Stimulated activated CD4-positive, alpha-beta T cell treated with anti-CD3 and anti-CD28 coated beads, Interleukin-4, amount 100 ng/mL, for 4 hours (primary cell): ENCODE results near the gene NBPF10.
"Not testable (repeated sequence)": the region's sequence is repeated elsewhere in the genome, so short reads cannot be mapped to it uniquely, and the experiment has no call there.

ENCODE experiments used
- DNase-seq, 2 experiments: peaks; one replicate each; pipeline ENCODE4 v3.0.0-alpha.2; 2020

The NBPF10 gene

GRCh38 chr1:146144465-146144864, at the start of gene NBPF10:
Gene NBPF10 (minus strand): TSS chr1:146144804. CDS start chr1:146144769, 35 bp downstream.
- not testable (repeated sequence) for DNase-seq

GRCh38 chr1:146174531-146174930, 29.9 kb upstream of the NBPF10 start:
- not testable (repeated sequence) for DNase-seq

- not testable (repeated sequence) for DNase-seq
Observed at GRCh38 chr1:146167740-146168139, 23.1 kb upstream of the NBPF10 start.

- not testable (repeated sequence) for DNase-seq
Observed at GRCh38 chr1:146167273-146167672, 22.7 kb upstream of the NBPF10 start.
